K562 (cell line): ENCODE measurements around the gene SENP1. TPM values are rescaled to one million over a fixed set of nuclear protein-coding genes. Genes with fewer than 3 reads are reported as not detected.

Experiments used
- ARID2 ChIP-seq: fragments of 450-650 bp; IDR thresholded peaks from 2 replicates; pipeline ENCODE4 v1.6.1; 2017; ENCODE audit warnings: antibody characterized with exemption, mild to moderate bottlenecking
- FOXA1 ChIP-seq: fragments of 450-650 bp; IDR thresholded peaks from 2 replicates; pipeline ENCODE4 v1.6.1; 2016; ENCODE audit warnings: mild to moderate bottlenecking, borderline replicate concordance
- MCM5 ChIP-seq: fragments of 450-650 bp; IDR thresholded peaks from 2 replicates; pipeline ENCODE4 v1.6.1; 2016; ENCODE audit warnings: low read depth
- ZNF583 ChIP-seq: fragments of 250-450 bp; sonication (Bioruptor Pico); IDR thresholded peaks from 2 replicates; pipeline ENCODE4 v1.4.0; 2020
- polyA plus RNA-seq, 8 experiments: library from polyadenylated mRNA; depleted of rRNA in 4 of 8; stranded (reverse) in 5 of 8; unstranded in 3 of 8; fragments of >200 nt; fragmentation: Nextera tagmentation in 2 of 8; fragmentation: Illumina TruSeq in 1 of 8; extraction: Ambion mirVana in 2 of 8; extraction: Trizol in 1 of 8; gene quantifications; 2 replicates each; pipeline versions ENCODE4 v1.2.1 to v1.2.3, GENCODE V29; 2011 to 2014; ENCODE audit warnings: inconsistent platforms in 1 of 8, missing spikeins in 1 of 8
- total RNA-seq, 7 experiments: library from RNA; depleted of rRNA in 6 of 7; stranded (reverse); fragments of >200 nt in 6 of 7; fragmentation: Illumina TruSeq in 2 of 7; extraction: Trizol in 2 of 7; gene quantifications; 2 replicates each; pipeline versions ENCODE4 v1.2.1 to v1.2.3, GENCODE V29; 2011 to 2021; ENCODE audit warnings: low replicate concordance in 1 of 7
- TF ChIP-seq, protein P1 (sequence below): sonication (generic); formaldehyde crosslinking; IDR thresholded peaks from 2 replicates; pipeline ENCODE4 v1.8.1; 2023; ENCODE audit warnings: mild to moderate bottlenecking, missing genetic modification reagents
- TF ChIP-seq, protein P2 (sequence below): sonication (generic); IDR thresholded peaks from 2 replicates; pipeline ENCODE4 v1.6.1; 2016
- TF ChIP-seq, protein P3 (sequence below): sonication (generic); formaldehyde crosslinking; IDR thresholded peaks from 2 replicates; pipeline ENCODE4 v1.8.1; 2023; ENCODE audit warnings: mild to moderate bottlenecking, missing genetic modification reagents
- TF ChIP-seq, protein P4 (sequence below): fragments of 450-650 bp; IDR thresholded peaks from 2 replicates; pipeline ENCODE4 v1.6.1; 2018; ENCODE audit warnings: mild to moderate bottlenecking, low read depth; ENCODE audit not compliant: partially characterized antibody
- TF ChIP-seq, protein P5 (sequence below): IDR thresholded peaks from 2 replicates; pipeline ENCODE4 v1.6.1; 2012; ENCODE audit warnings: low read depth, low read length, improper control_type of control experiment, borderline replicate concordance

The SENP1 gene
- total and polyA plus RNA-seq, 9 of the 15 experiments (the other 6 are each of a cell fraction or from before 2014, with no cell fraction given), result 15.5 to 59.0 (median 36.3) TPM

DNA sequence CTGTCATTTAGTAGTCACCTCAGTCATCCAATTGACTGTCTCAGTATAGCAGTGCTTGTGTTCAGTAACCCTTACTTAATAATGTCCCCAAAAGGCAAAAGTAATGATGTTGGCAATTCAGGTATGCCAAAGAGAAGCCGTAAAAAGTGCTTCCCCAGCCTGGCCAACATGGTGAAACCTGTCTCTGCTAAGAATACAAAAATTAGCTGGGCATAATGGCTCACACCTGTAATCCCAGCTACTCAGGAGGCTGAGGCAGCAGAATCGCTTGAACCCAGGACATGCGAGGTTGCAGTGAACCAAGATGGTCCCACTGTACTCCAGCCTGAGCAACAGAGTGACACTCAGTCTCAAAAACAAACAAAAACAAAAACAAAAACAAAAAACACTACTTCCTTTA, 33.6 kb downstream of the SENP1 start (continued):
- TF ChIP-seq FOXA1 (no peak), ARID2 (no peak), MCM5 (no peak), ZNF583 (CRISPR knock-in tag) (no peak)
- TF ChIP-seq, protein P1, sequence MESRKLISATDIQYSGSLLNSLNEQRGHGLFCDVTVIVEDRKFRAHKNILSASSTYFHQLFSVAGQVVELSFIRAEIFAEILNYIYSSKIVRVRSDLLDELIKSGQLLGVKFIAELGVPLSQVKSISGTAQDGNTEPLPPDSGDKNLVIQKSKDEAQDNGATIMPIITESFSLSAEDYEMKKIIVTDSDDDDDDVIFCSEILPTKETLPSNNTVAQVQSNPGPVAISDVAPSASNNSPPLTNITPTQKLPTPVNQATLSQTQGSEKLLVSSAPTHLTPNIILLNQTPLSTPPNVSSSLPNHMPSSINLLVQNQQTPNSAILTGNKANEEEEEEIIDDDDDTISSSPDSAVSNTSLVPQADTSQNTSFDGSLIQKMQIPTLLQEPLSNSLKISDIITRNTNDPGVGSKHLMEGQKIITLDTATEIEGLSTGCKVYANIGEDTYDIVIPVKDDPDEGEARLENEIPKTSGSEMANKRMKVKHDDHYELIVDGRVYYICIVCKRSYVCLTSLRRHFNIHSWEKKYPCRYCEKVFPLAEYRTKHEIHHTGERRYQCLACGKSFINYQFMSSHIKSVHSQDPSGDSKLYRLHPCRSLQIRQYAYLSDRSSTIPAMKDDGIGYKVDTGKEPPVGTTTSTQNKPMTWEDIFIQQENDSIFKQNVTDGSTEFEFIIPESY (CRISPR knock-in tag), result no peak
- TF ChIP-seq, protein P2, sequence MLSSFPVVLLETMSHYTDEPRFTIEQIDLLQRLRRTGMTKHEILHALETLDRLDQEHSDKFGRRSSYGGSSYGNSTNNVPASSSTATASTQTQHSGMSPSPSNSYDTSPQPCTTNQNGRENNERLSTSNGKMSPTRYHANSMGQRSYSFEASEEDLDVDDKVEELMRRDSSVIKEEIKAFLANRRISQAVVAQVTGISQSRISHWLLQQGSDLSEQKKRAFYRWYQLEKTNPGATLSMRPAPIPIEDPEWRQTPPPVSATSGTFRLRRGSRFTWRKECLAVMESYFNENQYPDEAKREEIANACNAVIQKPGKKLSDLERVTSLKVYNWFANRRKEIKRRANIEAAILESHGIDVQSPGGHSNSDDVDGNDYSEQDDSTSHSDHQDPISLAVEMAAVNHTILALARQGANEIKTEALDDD, result no peak
- TF ChIP-seq, protein P3, sequence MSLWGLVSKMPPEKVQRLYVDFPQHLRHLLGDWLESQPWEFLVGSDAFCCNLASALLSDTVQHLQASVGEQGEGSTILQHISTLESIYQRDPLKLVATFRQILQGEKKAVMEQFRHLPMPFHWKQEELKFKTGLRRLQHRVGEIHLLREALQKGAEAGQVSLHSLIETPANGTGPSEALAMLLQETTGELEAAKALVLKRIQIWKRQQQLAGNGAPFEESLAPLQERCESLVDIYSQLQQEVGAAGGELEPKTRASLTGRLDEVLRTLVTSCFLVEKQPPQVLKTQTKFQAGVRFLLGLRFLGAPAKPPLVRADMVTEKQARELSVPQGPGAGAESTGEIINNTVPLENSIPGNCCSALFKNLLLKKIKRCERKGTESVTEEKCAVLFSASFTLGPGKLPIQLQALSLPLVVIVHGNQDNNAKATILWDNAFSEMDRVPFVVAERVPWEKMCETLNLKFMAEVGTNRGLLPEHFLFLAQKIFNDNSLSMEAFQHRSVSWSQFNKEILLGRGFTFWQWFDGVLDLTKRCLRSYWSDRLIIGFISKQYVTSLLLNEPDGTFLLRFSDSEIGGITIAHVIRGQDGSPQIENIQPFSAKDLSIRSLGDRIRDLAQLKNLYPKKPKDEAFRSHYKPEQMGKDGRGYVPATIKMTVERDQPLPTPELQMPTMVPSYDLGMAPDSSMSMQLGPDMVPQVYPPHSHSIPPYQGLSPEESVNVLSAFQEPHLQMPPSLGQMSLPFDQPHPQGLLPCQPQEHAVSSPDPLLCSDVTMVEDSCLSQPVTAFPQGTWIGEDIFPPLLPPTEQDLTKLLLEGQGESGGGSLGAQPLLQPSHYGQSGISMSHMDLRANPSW (CRISPR knock-in tag), result no peak
- TF ChIP-seq, protein P4, sequence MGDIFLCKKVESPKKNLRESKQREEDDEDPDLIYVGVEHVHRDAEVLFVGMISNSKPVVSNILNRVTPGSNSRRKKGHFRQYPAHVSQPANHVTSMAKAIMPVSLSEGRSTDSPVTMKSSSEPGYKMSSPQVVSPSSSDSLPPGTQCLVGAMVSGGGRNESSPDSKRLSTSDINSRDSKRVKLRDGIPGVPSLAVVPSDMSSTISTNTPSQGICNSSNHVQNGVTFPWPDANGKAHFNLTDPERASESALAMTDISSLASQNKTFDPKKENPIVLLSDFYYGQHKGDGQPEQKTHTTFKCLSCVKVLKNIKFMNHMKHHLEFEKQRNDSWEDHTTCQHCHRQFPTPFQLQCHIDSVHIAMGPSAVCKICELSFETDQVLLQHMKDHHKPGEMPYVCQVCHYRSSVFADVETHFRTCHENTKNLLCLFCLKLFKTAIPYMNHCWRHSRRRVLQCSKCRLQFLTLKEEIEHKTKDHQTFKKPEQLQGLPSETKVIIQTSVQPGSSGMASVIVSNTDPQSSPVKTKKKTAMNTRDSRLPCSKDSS, result no peak
- TF ChIP-seq, protein P5, sequence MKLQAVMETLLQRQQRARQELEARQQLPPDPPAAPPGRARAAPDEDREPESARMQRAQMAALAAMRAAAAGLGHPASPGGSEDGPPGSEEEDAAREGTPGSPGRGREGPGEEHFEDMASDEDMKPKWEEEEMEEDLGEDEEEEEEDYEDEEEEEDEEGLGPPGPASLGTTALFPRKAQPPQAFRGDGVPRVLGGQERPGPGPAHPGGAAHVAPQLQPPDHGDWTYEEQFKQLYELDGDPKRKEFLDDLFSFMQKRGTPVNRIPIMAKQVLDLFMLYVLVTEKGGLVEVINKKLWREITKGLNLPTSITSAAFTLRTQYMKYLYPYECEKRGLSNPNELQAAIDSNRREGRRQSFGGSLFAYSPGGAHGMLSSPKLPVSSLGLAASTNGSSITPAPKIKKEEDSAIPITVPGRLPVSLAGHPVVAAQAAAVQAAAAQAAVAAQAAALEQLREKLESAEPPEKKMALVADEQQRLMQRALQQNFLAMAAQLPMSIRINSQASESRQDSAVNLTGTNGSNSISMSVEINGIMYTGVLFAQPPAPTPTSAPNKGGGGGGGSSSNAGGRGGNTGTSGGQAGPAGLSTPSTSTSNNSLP, result no peak
